Neural crest cell (in vitro differentiated cells): ENCODE data around the gene PIEZO2. TPM values are rescaled to one million over a fixed set of nuclear protein-coding genes. Genes with fewer than 3 reads are reported as not detected.

Experiments
- DNase-seq: peaks from one replicate; pipeline ENCODE4 v3.0.0; 2021; ENCODE audit warnings: low read depth, mixed read lengths, low spot score
- H3K27ac Mint-ChIP-seq: one replicate; pipeline ENCODE4 v1.8.0; 2021; ENCODE audit warnings: mild to moderate bottlenecking, mixed read lengths; ENCODE audit not compliant: unreplicated experiment
- H3K27me3 Mint-ChIP-seq: 2 replicates; pipeline ENCODE4 v1.8.0; 2021; ENCODE audit warnings: low read depth, mild to moderate bottlenecking, mixed read lengths
- H3K36me3 Mint-ChIP-seq: 2 replicates; pipeline ENCODE4 v1.8.0; 2021; ENCODE audit warnings: low read depth, mild to moderate bottlenecking, mixed read lengths
- H3K4me1 Mint-ChIP-seq: 2 replicates; pipeline ENCODE4 v1.8.0; 2021; ENCODE audit warnings: mixed read lengths
- H3K4me3 Mint-ChIP-seq: one replicate; pipeline ENCODE4 v1.8.0; 2021; ENCODE audit warnings: mild to moderate bottlenecking, mixed read lengths
- H3K9me3 Mint-ChIP-seq: 2 replicates; pipeline ENCODE4 v1.8.0; 2021; ENCODE audit warnings: mixed read lengths
- total RNA-seq: library from RNA; stranded (reverse); gene quantifications from 2 replicates; pipeline ENCODE4 v1.2.1, GENCODE V29; 2021
- TF ChIP-seq, protein P1 (sequence below): fragments of 200-600 bp; sonication (generic); conservative IDR thresholded peaks from 2 replicates; pipeline ENCODE4 v1.5.0; 2021; ENCODE audit warnings: antibody characterized with exemption, mild to moderate bottlenecking

Gene PIEZO2
- total RNA-seq, 1 donor from 2014 or later, result 15.5 TPM

DNA sequence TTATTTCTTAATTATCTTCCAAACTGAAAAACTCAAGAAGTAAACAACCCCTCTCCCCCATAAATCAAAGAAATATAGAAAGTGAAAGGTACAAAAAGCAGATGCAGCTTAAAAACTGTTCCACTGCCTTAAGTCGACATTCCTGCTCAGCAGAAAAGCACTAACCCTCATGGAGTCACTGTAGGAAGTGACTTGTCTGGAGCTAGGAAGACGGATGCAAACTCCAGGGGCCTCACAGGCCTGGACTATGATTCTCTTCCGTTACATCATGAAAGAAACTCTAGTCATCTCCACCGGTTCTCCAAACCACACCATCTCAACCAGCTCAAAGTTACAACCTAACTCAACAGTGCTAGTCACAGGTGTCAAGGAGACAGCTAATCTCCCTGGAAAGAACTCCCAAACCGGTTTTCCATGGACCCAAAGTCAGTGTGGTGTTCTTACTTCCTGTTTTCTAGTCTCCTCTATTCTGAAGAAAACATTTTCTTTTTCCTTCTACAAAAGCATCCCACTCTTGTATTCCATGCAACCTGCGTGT lies 128.4 kb downstream of the PIEZO2 start:
- no peak for DNase-seq
- Mint-ChIP-seq H3K27ac (no peak overlapping the region), H3K4me1 (peaks cover 35% of the 10 kb centered on the region), H3K4me3 (no peak overlapping the region), H3K9me3 (no peaks in the 10 kb centered on the region), H3K27me3 (no peaks in the 10 kb centered on the region), H3K36me3 (peaks cover 2% of the 10 kb centered on the region)
- TF ChIP-seq, protein P1, sequence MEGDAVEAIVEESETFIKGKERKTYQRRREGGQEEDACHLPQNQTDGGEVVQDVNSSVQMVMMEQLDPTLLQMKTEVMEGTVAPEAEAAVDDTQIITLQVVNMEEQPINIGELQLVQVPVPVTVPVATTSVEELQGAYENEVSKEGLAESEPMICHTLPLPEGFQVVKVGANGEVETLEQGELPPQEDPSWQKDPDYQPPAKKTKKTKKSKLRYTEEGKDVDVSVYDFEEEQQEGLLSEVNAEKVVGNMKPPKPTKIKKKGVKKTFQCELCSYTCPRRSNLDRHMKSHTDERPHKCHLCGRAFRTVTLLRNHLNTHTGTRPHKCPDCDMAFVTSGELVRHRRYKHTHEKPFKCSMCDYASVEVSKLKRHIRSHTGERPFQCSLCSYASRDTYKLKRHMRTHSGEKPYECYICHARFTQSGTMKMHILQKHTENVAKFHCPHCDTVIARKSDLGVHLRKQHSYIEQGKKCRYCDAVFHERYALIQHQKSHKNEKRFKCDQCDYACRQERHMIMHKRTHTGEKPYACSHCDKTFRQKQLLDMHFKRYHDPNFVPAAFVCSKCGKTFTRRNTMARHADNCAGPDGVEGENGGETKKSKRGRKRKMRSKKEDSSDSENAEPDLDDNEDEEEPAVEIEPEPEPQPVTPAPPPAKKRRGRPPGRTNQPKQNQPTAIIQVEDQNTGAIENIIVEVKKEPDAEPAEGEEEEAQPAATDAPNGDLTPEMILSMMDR, result no peak

GRCh38 chr18:11020161-11020853 lies 129.1 kb downstream of the PIEZO2 start:
- no peak for DNase-seq
- Mint-ChIP-seq H3K27me3 (no peaks in the 10 kb centered on the region), H3K4me3 (no peak overlapping the region), H3K9me3 (no peaks in the 10 kb centered on the region), H3K27ac (no peak overlapping the region), H3K36me3 (no peaks in the 10 kb centered on the region), H3K4me1 (peaks cover 31% of the 10 kb centered on the region)
- TF ChIP-seq, protein P1, result no peak

- H3K4me3 Mint-ChIP-seq, result no peak overlapping the region
- TF ChIP-seq, protein P1, result no peak
- H3K4me1 Mint-ChIP-seq, result peaks cover 27% of the 10 kb centered on the region
- H3K36me3 Mint-ChIP-seq, result no peaks in the 10 kb centered on the region
- no peaks in the 10 kb centered on the region for H3K9me3 Mint-ChIP-seq
- no peaks in the 10 kb centered on the region for H3K27me3 Mint-ChIP-seq
- DNase-seq, result no peak
- H3K27ac Mint-ChIP-seq, result no peak overlapping the region
These were observed 129.9 kb downstream of the PIEZO2 start for GRCh38 chr18:11019295-11020105.

DNA sequence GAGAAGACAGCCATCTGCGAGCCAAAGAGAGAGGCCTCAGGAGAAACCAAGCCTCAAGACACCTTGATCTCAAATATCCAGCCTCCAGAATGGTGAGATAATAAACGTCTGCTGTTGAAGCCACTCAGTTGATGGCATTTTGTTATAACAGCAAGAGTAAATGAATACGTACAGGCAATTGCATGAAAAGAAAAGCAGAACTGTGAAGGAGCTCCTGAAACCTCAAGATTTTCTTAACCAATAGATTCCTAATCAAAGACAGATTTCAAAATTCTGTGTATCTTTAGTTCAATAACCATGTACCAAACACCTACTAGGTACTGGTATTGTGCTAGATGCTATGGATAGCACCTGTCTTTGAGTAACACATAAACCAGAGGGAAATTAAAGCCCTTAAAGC lies 139.5 kb downstream of the PIEZO2 start:
- H3K9me3 Mint-ChIP-seq, result no peaks in the 10 kb centered on the region
- H3K4me1 Mint-ChIP-seq, result peaks cover 14% of the 10 kb centered on the region
- TF ChIP-seq, protein P1, result no peak

GRCh38 chr18:11009147-11009546 lies 140.2 kb downstream of the PIEZO2 start:
- H3K27ac Mint-ChIP-seq, result peak overlapping the region; percentile 83
- TF ChIP-seq, protein P1, result no peak
- H3K36me3 Mint-ChIP-seq, result peaks cover 2% of the 10 kb centered on the region
- peaks cover 2% of the 10 kb centered on the region for H3K9me3 Mint-ChIP-seq
- H3K4me3 Mint-ChIP-seq, result no peak overlapping the region
- H3K27me3 Mint-ChIP-seq, result no peaks in the 10 kb centered on the region
- DNase-seq, result no peak
- H3K4me1 Mint-ChIP-seq, result peaks cover 21% of the 10 kb centered on the region

More for the DNA sequence above, 139.5 kb downstream of the PIEZO2 start:
- H3K36me3 Mint-ChIP-seq, result no peaks in the 10 kb centered on the region
- no peak for DNase-seq
- H3K4me3 Mint-ChIP-seq, result no peak overlapping the region
- H3K27me3 Mint-ChIP-seq, result no peaks in the 10 kb centered on the region
- no peak overlapping the region for H3K27ac Mint-ChIP-seq
